Keratinocyte (primary cell): ENCODE measurements around the gene ABCA7. TPM values are rescaled to one million over a fixed set of nuclear protein-coding genes. Genes with fewer than 3 reads are reported as not detected.

ENCODE experiments used
- DNase-seq: peaks from one replicate; pipeline ENCODE4 v3.0.0-alpha.2; 2011; ENCODE audit warnings: low read depth, missing footprints, low spot score
- FAIRE-seq: peaks from 2 replicates; lab custom pipeline; 2011; peaks lifted over from hg19 to GRCh38; lab: Jason Lieb, UNC
- H2AFZ ChIP-seq: 2 replicates; pipeline ENCODE4 v1.6.0; 2012; ENCODE audit warnings: low read length, control low read depth, inconsistent platforms; ENCODE audit not compliant: control insufficient read depth
- H3K27ac ChIP-seq: 2 replicates; pipeline ENCODE4 v1.5.1; 2011; ENCODE audit warnings: low read length; ENCODE audit not compliant: control insufficient read depth, insufficient read depth
- H3K27me3 ChIP-seq: 3 replicates; pipeline ENCODE4 v1.6.0; 2011; ENCODE audit warnings: low read length; ENCODE audit not compliant: control insufficient read depth, insufficient read depth; ENCODE audit errors: extremely low read depth
- H3K36me3 ChIP-seq, 2 experiments: 2 replicates in 1 of 2; 3 replicates in 1 of 2; pipeline ENCODE4 v1.5.1; 2011; ENCODE audit warnings: low read length in 2 of 2, mild to moderate bottlenecking in 1 of 2; ENCODE audit not compliant: control insufficient read depth in 2 of 2, insufficient read depth in 2 of 2; ENCODE audit errors: extremely low read depth in 1 of 2
- H3K4me1 ChIP-seq: 3 replicates; pipeline ENCODE4 v1.5.1; 2011; ENCODE audit warnings: low read length; ENCODE audit not compliant: control insufficient read depth, insufficient read depth; ENCODE audit errors: extremely low read depth
- H3K4me2 ChIP-seq: 3 replicates; pipeline ENCODE4 v1.6.0; 2011; ENCODE audit warnings: low read depth, low read length; ENCODE audit not compliant: control insufficient read depth, insufficient read depth; ENCODE audit errors: extremely low read depth
- H3K4me3 ChIP-seq, 3 experiments: fragments of 200-600 bp in 1 of 3; sonication (generic) in 1 of 3; 2 replicates in 2 of 3; 3 replicates in 1 of 3; pipeline ENCODE4 v1.5.1; 2011 to 2016; ENCODE audit warnings: low read length in 3 of 3, mild to moderate bottlenecking in 3 of 3, control low read depth in 2 of 3, inconsistent platforms in 1 of 3, low read depth in 1 of 3, mixed read lengths in 1 of 3, mixed run types in 1 of 3, moderate library complexity in 1 of 3; ENCODE audit not compliant: control insufficient read depth in 2 of 3, insufficient read depth in 2 of 3; ENCODE audit errors: extremely low read depth in 1 of 3
- H3K79me2 ChIP-seq: 2 replicates; pipeline ENCODE4 v1.6.0; 2012; ENCODE audit warnings: low read length; ENCODE audit not compliant: control insufficient read depth, insufficient read depth
- H3K9ac ChIP-seq: 3 replicates; pipeline ENCODE4 v1.6.0; 2011; ENCODE audit warnings: low read length; ENCODE audit not compliant: control insufficient read depth, insufficient read depth; ENCODE audit errors: extremely low read depth
- H3K9me1 ChIP-seq: 3 replicates; pipeline ENCODE4 v1.6.0; 2011; ENCODE audit warnings: low read length; ENCODE audit not compliant: control insufficient read depth, insufficient read depth; ENCODE audit errors: extremely low read depth
- H3K9me3 ChIP-seq: 2 replicates; pipeline ENCODE4 v1.5.1; 2012; ENCODE audit warnings: low read depth, low read length; ENCODE audit not compliant: control insufficient read depth
- H4K20me1 ChIP-seq: 3 replicates; pipeline ENCODE4 v1.6.0; 2011; ENCODE audit warnings: low read length; ENCODE audit not compliant: control insufficient read depth, insufficient read depth; ENCODE audit errors: extremely low read depth
- CTCF ChIP-seq, 3 experiments: IDR thresholded peaks in 1 of 3; conservative IDR thresholded peaks in 1 of 3; optimal IDR thresholded peaks in 1 of 3; 2 replicates in 2 of 3; 3 replicates in 1 of 3; pipeline versions ENCODE3 to v1.5.1; 2011; ENCODE audit warnings: low read length in 3 of 3, mild to moderate bottlenecking in 3 of 3, moderate library complexity in 2 of 3, control low read depth in 1 of 3, inconsistent platforms in 1 of 3; ENCODE audit not compliant: insufficient read depth in 2 of 3; ENCODE audit errors: extremely low read depth in 1 of 3
- EZH2 ChIP-seq: IDR thresholded peaks from one replicate; pipeline ENCODE4 v1.6.1; 2012; ENCODE audit warnings: inconsistent platforms, mild to moderate bottlenecking, low read length, moderate library complexity
- dilution Hi-C: fragments of 300-500 bp; cut with MboI; formaldehyde crosslinking; loops from one replicate; pipeline ENCODE4 v1.7.0; 2020; ENCODE audit warnings: low sequenced_read_pairs; ENCODE audit not compliant: extremely low pct_ligation_motif_present
- polyA plus RNA-seq, 5 experiments: library from polyadenylated mRNA; depleted of rRNA in 3 of 5; stranded (reverse) in 3 of 5; stranded (forward) in 1 of 5; unstranded in 1 of 5; fragments of >200 nt; gene quantifications; 1 replicate in 1 of 5; 2 replicates in 3 of 5; 3 replicates in 1 of 5; pipeline versions ENCODE4 v1.2.1 to v1.2.3, GENCODE V29; 2011 to 2012; ENCODE audit warnings: missing spikeins in 2 of 5, low read depth in 1 of 5, low replicate concordance in 1 of 5

Gene ABCA7
- polyA plus RNA-seq, 1 donor (not counting 4 experiments of a cell fraction or from before 2014, with no cell fraction given): 7.4 TPM

DNA sequence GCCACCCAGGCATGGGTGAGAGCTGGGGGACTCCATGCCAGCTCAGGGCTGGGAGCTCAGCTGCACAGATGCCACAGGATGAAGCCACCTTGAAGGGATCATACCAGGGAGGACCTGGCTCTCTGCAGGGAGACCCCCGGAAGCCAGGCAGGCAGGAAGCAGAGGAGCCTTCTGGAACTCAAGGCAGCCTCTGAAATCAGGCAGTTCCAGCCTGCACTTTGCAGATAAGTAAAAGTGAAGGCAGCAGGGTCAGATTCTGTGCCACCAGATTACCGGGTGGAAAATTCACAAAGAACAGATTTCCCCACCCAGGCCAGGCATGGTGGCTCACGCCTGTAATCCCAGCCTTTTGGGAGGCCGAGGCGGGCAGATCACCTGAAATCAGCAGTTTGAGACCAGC lies 21.5 kb upstream of the ABCA7 start:
- Histone ChIP-seq H3K4me3 (no peak overlapping the region), H3K9ac (no peak overlapping the region)
- dilution Hi-C loops: no loop called here

DNA sequence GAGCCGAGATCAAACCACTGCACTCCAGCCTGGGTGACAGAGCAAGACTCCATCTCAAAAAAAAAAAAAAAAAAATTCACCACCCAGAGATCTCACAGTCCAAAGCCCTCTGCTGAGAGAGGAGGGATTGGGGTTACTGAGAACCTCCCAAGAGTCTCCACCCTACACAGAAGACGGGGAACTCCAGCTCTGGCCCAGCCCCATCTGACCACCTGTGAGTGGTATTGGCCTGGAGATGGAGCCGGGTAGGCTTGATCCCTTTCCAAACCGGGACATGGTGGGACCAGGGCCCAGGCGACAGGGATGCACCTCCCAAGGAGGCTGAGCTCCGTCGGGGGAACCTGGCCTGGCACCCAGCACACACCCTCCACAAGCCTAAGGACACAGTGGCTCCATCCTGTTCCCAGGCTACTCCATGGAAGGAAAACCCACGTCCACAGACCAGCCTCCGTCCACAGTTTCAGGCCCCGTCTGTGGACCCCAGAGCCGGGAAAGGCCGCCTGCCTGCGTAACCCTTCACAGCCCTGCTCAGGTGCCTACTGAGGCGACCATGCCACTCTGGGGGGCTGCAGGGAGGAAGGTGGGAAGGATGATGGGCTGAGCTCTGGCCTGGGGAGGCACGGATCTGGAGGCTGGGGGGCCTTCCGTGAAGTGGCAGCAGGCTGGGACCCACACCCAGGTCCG lies 20.8 kb upstream of the ABCA7 start:
- Histone ChIP-seq H4K20me1 (peaks cover 31% of the 10 kb centered on the region), H2AFZ (no peak overlapping the region), H3K79me2 (peaks cover 69% of the 10 kb centered on the region), H3K36me3 (peaks cover 0 to 3% of the 10 kb centered on the region in 2 experiments), H3K9ac (peak overlapping the region; percentile 91), H3K9me3 (no peaks in the 10 kb centered on the region), H3K4me3 (peak overlapping the region; percentile 68 to 95 (median 71)), H3K27me3 (no peaks in the 10 kb centered on the region), H3K27ac (peak overlapping the region; percentile 9), H3K9me1 (peaks cover 4% of the 10 kb centered on the region), H3K4me1 (peaks cover 38% of the 10 kb centered on the region), H3K4me2 (peak overlapping the region; percentile 68)
- DNase-seq: no peak
- no peak for FAIRE-seq
- TF ChIP-seq CTCF (optimal IDR thresholded peaks at IDR 0.05 in 1 of 3, IDR thresholded peaks at IDR 0.05 in 1 of 3, conservative IDR thresholded peaks at IDR 0.05 in 1 of 3; ENCODE audit: extremely low read depth in 1 of 3, insufficient read depth in 2 of 3, low read length in 3 of 3): no peak
- no peak for TF ChIP-seq EZH2
- dilution Hi-C loops: no loop called here

More for the DNA sequence above, 21.5 kb upstream of the ABCA7 start:
- Histone ChIP-seq H4K20me1 (peaks cover 31% of the 10 kb centered on the region), H3K4me1 (peaks cover 38% of the 10 kb centered on the region), H3K27ac (no peak overlapping the region), H3K4me2 (peak overlapping the region; percentile 81), H3K36me3 (peaks cover 0 to 7% of the 10 kb centered on the region in 2 experiments), H3K27me3 (no peaks in the 10 kb centered on the region), H3K9me1 (peaks cover 4% of the 10 kb centered on the region), H2AFZ (no peak overlapping the region), H3K79me2 (peaks cover 75% of the 10 kb centered on the region), H3K9me3 (no peaks in the 10 kb centered on the region)
- FAIRE-seq (no peak), DNase-seq (no peak)
- no peak for TF ChIP-seq CTCF (optimal IDR thresholded peaks at IDR 0.05 in 1 of 3, IDR thresholded peaks at IDR 0.05 in 1 of 3, conservative IDR thresholded peaks at IDR 0.05 in 1 of 3; ENCODE audit: extremely low read depth in 1 of 3, insufficient read depth in 2 of 3, low read length in 3 of 3)
- no peak for TF ChIP-seq EZH2
